Measurements from ENCODE around the gene PHPT1.

The PHPT1 gene

GRCh38 chr9:136889858-136890257 lies 40.6 kb downstream of the PHPT1 start:
- DNase-seq: no peak

GRCh38 chr9:136890661-136891060 lies 41.5 kb downstream of the PHPT1 start:
- no peak for DNase-seq

- DNase-seq: no peak
Observed at GRCh38 chr9:136896027-136896426, 46.8 kb downstream of the PHPT1 start.

GRCh38 chr9:136898483-136899100 lies 49.4 kb downstream of the PHPT1 start:
- DNase-seq: no peak

GRCh38 chr9:136899196-136899595 lies 50.0 kb downstream of the PHPT1 start:
- DNase-seq: no peak

GRCh38 chr9:136900556-136900955 lies 51.3 kb downstream of the PHPT1 start:
- DNase-seq: no peak
